ENCODE data around the gene PHACTR3. TPM values are rescaled to one million over a fixed set of nuclear protein-coding genes. Genes with fewer than 3 reads are reported as not detected.
"Not testable (repeated sequence)": the region's sequence is repeated elsewhere in the genome, so short reads cannot be mapped to it uniquely, and the experiment has no call there.

The PHACTR3 gene
- total RNA-seq, 1 experiment from 2014 or later, result not detected

- no peak overlapping the region for H3K4me3 ChIP-seq
- no peaks in the 10 kb centered on the region for H3K36me3 ChIP-seq
- no peaks in the 10 kb centered on the region for H3K9me3 ChIP-seq
- no peaks in the 10 kb centered on the region for H3K27me3 ChIP-seq
- DNase-seq, result no peak
Measured at GRCh38 chr20:59837623-59838394, 233.5 kb downstream of the PHACTR3 start.

GRCh38 chr20:59839400-59839799 is 235.1 kb downstream of the PHACTR3 start:
- no peaks in the 10 kb centered on the region for H3K36me3 ChIP-seq
- no peaks in the 10 kb centered on the region for H3K27me3 ChIP-seq
- H3K4me3 ChIP-seq, result no peak overlapping the region
- no peaks in the 10 kb centered on the region for H3K9me3 ChIP-seq
- no peak for DNase-seq

- Histone ChIP-seq H3K36me3 (no peaks in the 10 kb centered on the region), H3K4me3 (no peak overlapping the region), H3K9me3 (no peaks in the 10 kb centered on the region), H3K27me3 (no peaks in the 10 kb centered on the region)
- DNase-seq, result no peak
Measured at GRCh38 chr20:59845472-59845871, 241.1 kb downstream of the PHACTR3 start.

- no peak for DNase-seq
- H3K36me3 ChIP-seq, result no peaks in the 10 kb centered on the region
- no peaks in the 10 kb centered on the region for H3K27me3 ChIP-seq
Measured at GRCh38 chr20:59848182-59848581, 243.8 kb downstream of the PHACTR3 start.

GRCh38 chr20:59850018-59850641 is 245.8 kb downstream of the PHACTR3 start:
- Histone ChIP-seq H3K9me3 (no peaks in the 10 kb centered on the region), H3K36me3 (no peaks in the 10 kb centered on the region), H3K4me3 (no peak overlapping the region), H3K27me3 (no peaks in the 10 kb centered on the region)
- no peak for DNase-seq

More at GRCh38 chr20:59848182-59848581, 243.8 kb downstream of the PHACTR3 start:
- H3K4me3 ChIP-seq, result no peak overlapping the region
- H3K9me3 ChIP-seq, result no peaks in the 10 kb centered on the region

- not testable (repeated sequence) for H3K9me3 ChIP-seq, H3K27me3 ChIP-seq, DNase-seq, H3K4me3 ChIP-seq, H3K36me3 ChIP-seq
Measured at GRCh38 chr20:59856526-59856925, 252.2 kb downstream of the PHACTR3 start.

GRCh38 chr20:59856941-59857340 is 252.6 kb downstream of the PHACTR3 start:
- H3K9me3 ChIP-seq, DNase-seq, H3K27me3 ChIP-seq, H3K36me3 ChIP-seq, H3K4me3 ChIP-seq: not testable (repeated sequence)

- Histone ChIP-seq H3K4me3 (no peak overlapping the region), H3K27me3 (no peaks in the 10 kb centered on the region), H3K9me3 (peaks cover 5% of the 10 kb centered on the region), H3K36me3 (no peaks in the 10 kb centered on the region)
- no peak for DNase-seq
Measured at GRCh38 chr20:59857966-59858365, 253.6 kb downstream of the PHACTR3 start.

- no peak for DNase-seq
- H3K27me3 ChIP-seq, result no peaks in the 10 kb centered on the region
- H3K36me3 ChIP-seq, result no peaks in the 10 kb centered on the region
- H3K4me3 ChIP-seq, result no peak overlapping the region
- peaks cover 5% of the 10 kb centered on the region for H3K9me3 ChIP-seq
Measured at GRCh38 chr20:59858425-59858824, 254.1 kb downstream of the PHACTR3 start.

GRCh38 chr20:59861401-59861800 is 257.1 kb downstream of the PHACTR3 start:
- H3K36me3 ChIP-seq, result no peaks in the 10 kb centered on the region
- no peaks in the 10 kb centered on the region for H3K27me3 ChIP-seq
- DNase-seq, result no peak
- H3K4me3 ChIP-seq, result no peak overlapping the region
- peaks cover 2% of the 10 kb centered on the region for H3K9me3 ChIP-seq

GRCh38 chr20:59863058-59863457 is 258.7 kb downstream of the PHACTR3 start:
- Histone ChIP-seq H3K4me3 (no peak overlapping the region), H3K27me3 (no peaks in the 10 kb centered on the region)
- no peak for DNase-seq

GRCh38 chr20:59864726-59865125 is 260.4 kb downstream of the PHACTR3 start:
- no peaks in the 10 kb centered on the region for H3K27me3 ChIP-seq
- DNase-seq, result no peak
- H3K36me3 ChIP-seq, result no peaks in the 10 kb centered on the region
- H3K4me3 ChIP-seq, result no peak overlapping the region
- H3K9me3 ChIP-seq, result no peaks in the 10 kb centered on the region

More at GRCh38 chr20:59863058-59863457, 258.7 kb downstream of the PHACTR3 start:
- Histone ChIP-seq H3K9me3 (no peaks in the 10 kb centered on the region; the same call in 1 of the 2 replicates), H3K36me3 (no peaks in the 10 kb centered on the region)

GRCh38 chr20:59866338-59866737 is 262.0 kb downstream of the PHACTR3 start:
- no peak for DNase-seq
- H3K9me3 ChIP-seq, result no peaks in the 10 kb centered on the region

GRCh38 chr20:59871096-59871495 is 266.8 kb downstream of the PHACTR3 start:
- no peaks in the 10 kb centered on the region for H3K27me3 ChIP-seq
- no peak for DNase-seq
- H3K4me3 ChIP-seq, result no peak overlapping the region
- no peaks in the 10 kb centered on the region for H3K36me3 ChIP-seq
- H3K9me3 ChIP-seq, result no peaks in the 10 kb centered on the region

More at GRCh38 chr20:59866338-59866737, 262.0 kb downstream of the PHACTR3 start:
- Histone ChIP-seq H3K36me3 (no peaks in the 10 kb centered on the region), H3K4me3 (no peak overlapping the region), H3K27me3 (no peaks in the 10 kb centered on the region)

- Histone ChIP-seq H3K4me3 (no peak overlapping the region), H3K9me3 (no peaks in the 10 kb centered on the region), H3K27me3 (no peaks in the 10 kb centered on the region), H3K36me3 (no peaks in the 10 kb centered on the region)
- DNase-seq, result no peak
Measured at GRCh38 chr20:59873409-59873808, 269.1 kb downstream of the PHACTR3 start.

- no peak for DNase-seq
- Histone ChIP-seq H3K27me3 (no peaks in the 10 kb centered on the region), H3K4me3 (no peak overlapping the region), H3K9me3 (no peaks in the 10 kb centered on the region), H3K36me3 (no peaks in the 10 kb centered on the region)
Measured at GRCh38 chr20:59880198-59880597, 275.9 kb downstream of the PHACTR3 start.

- no peak for DNase-seq
- Histone ChIP-seq H3K27me3 (no peaks in the 10 kb centered on the region), H3K36me3 (no peaks in the 10 kb centered on the region), H3K4me3 (no peak overlapping the region), H3K9me3 (no peaks in the 10 kb centered on the region)
Measured at GRCh38 chr20:59884494-59884893, 280.2 kb downstream of the PHACTR3 start.

GRCh38 chr20:59888050-59888449 is 283.7 kb downstream of the PHACTR3 start:
- Histone ChIP-seq H3K4me3 (no peak overlapping the region), H3K27me3 (no peaks in the 10 kb centered on the region), H3K9me3 (no peaks in the 10 kb centered on the region), H3K36me3 (no peaks in the 10 kb centered on the region)
- DNase-seq, result no peak

Measured in MG63 (cell line).